ENCODE results near the gene IDE. TPM values are rescaled to one million over a fixed set of nuclear protein-coding genes. Genes with fewer than 3 reads are reported as not detected.
"Not testable (repeated sequence)": the region's sequence is repeated elsewhere in the genome, so short reads cannot be mapped to it uniquely, and the experiment has no call there.

IDE gene
- polyA plus RNA-seq, 1 experiment = 39.0 TPM

DNA sequence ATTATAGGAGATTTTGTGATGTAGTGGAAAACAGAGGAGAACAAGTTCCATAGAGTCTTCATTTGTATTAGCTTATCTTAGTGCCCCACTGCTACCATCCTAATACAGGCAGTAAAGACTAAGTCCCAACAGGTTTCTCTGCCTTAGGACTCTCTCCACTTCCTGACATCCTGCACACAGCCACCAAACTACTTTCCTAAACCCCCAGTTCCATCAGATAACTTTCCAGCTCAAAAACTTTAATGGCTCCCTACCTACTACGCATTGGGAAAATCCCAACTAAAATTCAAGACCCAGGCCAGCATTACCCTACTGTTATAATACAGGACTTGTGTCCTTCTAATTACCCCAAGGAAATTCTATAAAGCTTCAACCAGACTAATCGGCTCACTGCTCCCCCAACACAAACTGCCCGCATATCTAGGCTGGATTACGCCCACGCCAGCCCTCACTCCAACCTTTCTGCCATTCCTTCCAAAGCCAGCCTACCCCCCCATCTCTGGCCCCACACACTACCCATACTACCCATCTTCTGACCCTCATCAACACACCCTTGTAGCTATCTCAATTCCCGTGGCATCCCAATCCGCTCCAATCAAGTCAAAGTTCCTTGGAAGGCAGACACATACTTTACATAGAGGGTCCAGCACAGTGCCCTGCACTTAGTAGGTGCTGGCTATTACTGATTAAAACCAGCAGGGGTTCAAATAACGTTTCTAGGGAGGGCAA is 1.4 kb downstream of the IDE start:
- ChIA-PET CTCF (interaction anchor here (0.6 to 5.3 kb wide), 4 partner anchors 10 to 308 kb away, joined by 3 to 78 read pairs (median 3); no protein-coding TSS in a partner anchor), POLR2A (interaction anchor here (0.6 to 1.1 kb wide), 2 partner anchors 19 to 20 kb away, joined by 3 to 6 read pairs; no protein-coding TSS in a partner anchor)
- H3K9me3 ChIP-seq (ENCODE audit: control insufficient read depth, insufficient read depth, low read length) = no peaks in the 10 kb centered on the region
- H3K4me3 ChIP-seq (ENCODE audit: low read depth, low read length) = peak overlapping the region; percentile 90
- DNase-seq (ENCODE audit: low read depth, low spot score) = no peak
- TF ChIP-seq, protein P1, sequence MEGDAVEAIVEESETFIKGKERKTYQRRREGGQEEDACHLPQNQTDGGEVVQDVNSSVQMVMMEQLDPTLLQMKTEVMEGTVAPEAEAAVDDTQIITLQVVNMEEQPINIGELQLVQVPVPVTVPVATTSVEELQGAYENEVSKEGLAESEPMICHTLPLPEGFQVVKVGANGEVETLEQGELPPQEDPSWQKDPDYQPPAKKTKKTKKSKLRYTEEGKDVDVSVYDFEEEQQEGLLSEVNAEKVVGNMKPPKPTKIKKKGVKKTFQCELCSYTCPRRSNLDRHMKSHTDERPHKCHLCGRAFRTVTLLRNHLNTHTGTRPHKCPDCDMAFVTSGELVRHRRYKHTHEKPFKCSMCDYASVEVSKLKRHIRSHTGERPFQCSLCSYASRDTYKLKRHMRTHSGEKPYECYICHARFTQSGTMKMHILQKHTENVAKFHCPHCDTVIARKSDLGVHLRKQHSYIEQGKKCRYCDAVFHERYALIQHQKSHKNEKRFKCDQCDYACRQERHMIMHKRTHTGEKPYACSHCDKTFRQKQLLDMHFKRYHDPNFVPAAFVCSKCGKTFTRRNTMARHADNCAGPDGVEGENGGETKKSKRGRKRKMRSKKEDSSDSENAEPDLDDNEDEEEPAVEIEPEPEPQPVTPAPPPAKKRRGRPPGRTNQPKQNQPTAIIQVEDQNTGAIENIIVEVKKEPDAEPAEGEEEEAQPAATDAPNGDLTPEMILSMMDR (IDR thresholded peaks at IDR 0.05; ENCODE audit: low read depth, low read length) = no peak
- H3K27ac ChIP-seq (ENCODE audit: low read depth, low read length) = peak overlapping the region; percentile 98
- no peaks in the 10 kb centered on the region for H3K27me3 ChIP-seq (ENCODE audit: control insufficient read depth, insufficient read depth, low read length)

DNA sequence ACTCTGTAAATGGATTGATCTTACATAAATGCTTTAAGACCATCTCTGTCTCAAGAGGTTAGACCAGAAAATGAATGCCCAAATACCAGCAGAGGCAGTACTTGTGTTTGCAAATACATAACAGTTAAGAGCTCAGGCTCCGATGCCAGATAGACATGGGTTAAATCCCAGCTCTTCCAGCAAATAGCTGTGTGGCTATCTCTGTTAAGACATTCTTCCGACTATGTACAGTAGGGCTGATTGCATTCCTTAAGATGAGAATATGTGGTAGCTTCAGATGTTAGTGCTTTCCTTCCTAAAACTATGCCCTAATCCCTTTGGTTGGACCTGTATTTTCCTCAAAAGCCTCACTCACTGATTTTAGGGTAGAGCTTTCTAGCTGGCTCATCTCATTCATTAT is 2.2 kb downstream of the IDE start:
- POLR2A ChIA-PET = interaction anchor here (0.6 to 1.1 kb wide), 4 partner anchors 10 to 21 kb away, joined by 3 to 6 read pairs (median 3); no protein-coding TSS in a partner anchor
- H3K4me3 ChIP-seq (ENCODE audit: low read depth, low read length) = peak overlapping the region; percentile 36; the same call in 1 of the 2 replicates

DNA sequence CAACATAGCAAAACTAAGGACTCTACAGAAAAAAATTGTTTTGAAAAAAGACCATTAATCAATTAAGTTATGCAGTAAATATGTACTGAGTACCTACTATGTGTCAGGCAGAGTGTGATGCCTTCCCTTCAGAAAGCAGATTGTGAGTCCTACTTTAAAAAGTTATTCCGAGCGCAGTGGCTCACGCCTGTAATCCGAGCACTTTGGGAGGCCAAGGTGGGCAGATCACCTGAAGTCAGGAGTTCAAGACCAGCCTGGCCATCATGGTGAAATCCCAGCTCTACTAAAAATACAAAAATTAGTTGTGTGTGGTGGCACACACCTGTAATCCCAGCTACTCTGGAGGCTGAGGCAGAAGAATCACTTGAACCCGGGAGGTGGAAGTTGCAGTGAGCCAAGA is 4.2 kb downstream of the IDE start:
- CTCF ChIA-PET = interaction anchor here (1.2 kb wide), 1 partner anchor 52 kb away, joined by 6 read pairs; no protein-coding TSS in a partner anchor
- DNase-seq (ENCODE audit: low read depth, low spot score); H3K9me3 ChIP-seq (ENCODE audit: control insufficient read depth, insufficient read depth, low read length); POLR2A ChIA-PET; H3K4me3 ChIP-seq (ENCODE audit: low read depth, low read length); H3K27ac ChIP-seq (ENCODE audit: low read depth, low read length); H3K27me3 ChIP-seq (ENCODE audit: control insufficient read depth, insufficient read depth, low read length): not testable (repeated sequence)

More for the DNA sequence above, 2.2 kb downstream of the IDE start:
- TF ChIP-seq, protein P1 (IDR thresholded peaks at IDR 0.05; ENCODE audit: low read depth, low read length) = no peak
- CTCF ChIA-PET = interaction anchor here (0.9 to 5.3 kb wide), 4 partner anchors 15 to 309 kb away, joined by 3 to 78 read pairs (median 3); no protein-coding TSS in a partner anchor
- DNase-seq (ENCODE audit: low read depth, low spot score) = no peak
- Histone ChIP-seq H3K27ac (ENCODE audit: low read depth, low read length) (no peak overlapping the region), H3K27me3 (ENCODE audit: control insufficient read depth, insufficient read depth, low read length) (no peaks in the 10 kb centered on the region), H3K9me3 (ENCODE audit: control insufficient read depth, insufficient read depth, low read length) (no peaks in the 10 kb centered on the region)

DNA sequence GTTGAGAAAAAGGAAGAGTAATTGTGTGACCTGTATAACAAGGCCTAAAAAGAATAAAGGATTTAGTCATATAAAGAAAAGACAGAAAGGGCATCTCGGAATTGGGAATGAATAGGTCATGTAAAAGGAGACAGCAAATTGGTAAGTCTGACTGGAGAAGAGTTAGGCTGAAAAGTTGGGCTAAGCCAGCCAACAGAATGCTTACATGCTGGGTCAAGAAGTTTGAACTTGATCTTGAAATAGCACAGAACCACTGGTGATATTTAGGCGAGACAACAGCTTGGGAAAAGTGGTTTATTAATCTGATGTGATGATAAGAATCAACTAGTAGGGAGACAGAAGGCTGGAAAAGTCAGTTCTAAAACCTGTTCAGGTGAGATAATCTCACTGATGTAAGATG is 4.8 kb downstream of the IDE start:
- no peak overlapping the region for H3K4me3 ChIP-seq (ENCODE audit: low read depth, low read length)
- H3K27ac ChIP-seq (ENCODE audit: low read depth, low read length) = no peak overlapping the region
- no peaks in the 10 kb centered on the region for H3K27me3 ChIP-seq (ENCODE audit: control insufficient read depth, insufficient read depth, low read length)
- ChIA-PET CTCF (interaction anchor here (1.2 kb wide), 1 partner anchor 52 kb away, joined by 6 read pairs; no protein-coding TSS in a partner anchor), POLR2A (no interaction called here)
- H3K9me3 ChIP-seq (ENCODE audit: control insufficient read depth, insufficient read depth, low read length) = no peaks in the 10 kb centered on the region
- no peak for DNase-seq (ENCODE audit: low read depth, low spot score)
- TF ChIP-seq, protein P1 (IDR thresholded peaks at IDR 0.05; ENCODE audit: low read depth, low read length) = no peak

DNA sequence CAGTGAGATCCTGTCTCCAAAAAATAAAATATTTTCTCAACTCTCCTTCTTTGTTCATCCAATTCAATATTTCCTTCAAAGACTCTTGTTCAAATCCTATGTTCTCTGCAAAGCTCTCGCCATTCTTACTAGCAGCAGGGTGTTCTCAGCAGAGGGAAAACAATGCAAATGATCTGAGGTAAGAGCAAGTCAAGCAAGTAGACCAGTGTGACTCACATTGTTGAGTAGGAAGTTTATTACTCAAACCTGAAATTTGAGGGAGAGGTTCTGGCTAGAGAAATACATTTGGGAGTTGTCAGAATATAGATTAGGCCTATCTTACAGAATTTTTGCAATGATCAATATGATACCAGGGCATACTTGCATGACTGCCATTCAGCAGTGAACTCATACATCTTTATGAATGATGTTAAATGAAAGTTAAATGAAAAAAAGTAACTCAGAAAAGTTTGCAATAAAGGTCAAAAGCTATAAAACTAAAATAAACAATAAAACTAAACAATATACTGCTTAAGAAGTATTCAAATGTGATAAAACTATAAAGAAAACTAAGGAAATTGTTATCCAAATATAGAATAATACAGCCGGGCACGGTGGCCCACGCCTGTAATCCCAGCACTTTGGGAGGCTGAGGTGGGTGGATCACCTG is 5.8 kb downstream of the IDE start:
- no peak for DNase-seq (ENCODE audit: low read depth, low spot score)
- Histone ChIP-seq H3K27ac (ENCODE audit: low read depth, low read length) (no peak overlapping the region), H3K9me3 (ENCODE audit: control insufficient read depth, insufficient read depth, low read length) (no peaks in the 10 kb centered on the region), H3K27me3 (ENCODE audit: control insufficient read depth, insufficient read depth, low read length) (no peaks in the 10 kb centered on the region), H3K4me3 (ENCODE audit: low read depth, low read length) (no peak overlapping the region)
- TF ChIP-seq, protein P1 (IDR thresholded peaks at IDR 0.05; ENCODE audit: low read depth, low read length) = no peak
- ChIA-PET POLR2A (no interaction called here), CTCF (interaction anchor here (0.6 kb wide), 1 partner anchor 354 kb away, joined by 3 read pairs; no protein-coding TSS in a partner anchor)

Measured in AG04450 (cell line).